T47D (cell line): Measurements from ENCODE around the gene SORBS1.

ENCODE experiments used
- DNase-seq, 2 experiments: peaks; one replicate each; pipeline versions ENCODE4 v3.0.0 to v3.0.0-alpha.2; 2011 to 2012; ENCODE audit warnings: low read depth in 1 of 2, low spot score in 1 of 2
- JUND ChIP-seq: IDR thresholded peaks from 2 replicates; pipeline ENCODE4 v1.6.1; 2012; ENCODE audit warnings: low read depth
- in situ Hi-C: cut with HindIII; loops from 2 replicates; pipeline ENCODE4 v1.10.0; 2016; ENCODE audit warnings: low sequenced_read_pairs, low pct_unique_long_range_greater_than_20kb

The SORBS1 gene

DNA sequence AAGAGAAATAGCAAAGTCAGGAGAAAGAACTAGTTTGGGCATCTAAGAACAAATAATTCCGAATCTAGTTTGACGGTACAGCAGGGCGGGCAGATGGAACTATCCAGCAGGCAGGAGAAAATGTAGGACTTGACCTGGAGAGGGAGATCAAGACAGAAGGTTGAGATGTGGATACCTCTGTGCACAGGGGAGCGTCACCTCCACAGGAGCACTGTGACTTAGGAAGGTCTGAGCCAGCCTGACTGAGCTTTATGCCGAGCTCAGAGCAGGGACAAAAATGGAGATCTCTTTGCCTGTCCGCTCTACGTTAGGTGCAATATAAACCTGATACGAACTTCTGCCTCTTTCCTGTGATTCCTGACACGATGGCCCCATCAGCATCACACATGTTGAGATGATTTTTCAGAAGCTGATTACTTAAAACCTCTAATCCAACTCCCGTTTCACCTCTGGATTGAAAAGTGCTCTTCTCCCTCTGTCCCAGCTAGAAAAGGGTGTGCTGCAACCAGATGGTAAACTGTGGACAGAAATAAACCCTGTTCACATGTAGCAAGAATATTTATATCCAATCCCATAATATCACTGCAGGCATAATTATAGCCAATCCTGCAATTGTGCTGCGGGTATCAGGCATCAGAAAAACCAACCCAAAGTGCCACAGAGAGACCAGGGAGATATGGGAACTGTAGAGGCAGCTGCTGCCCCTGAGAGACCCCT lies 13.6 kb upstream of the SORBS1 start:
- in situ Hi-C loops, result no loop called here
- no peak for TF ChIP-seq JUND
- DNase-seq, result no peak

DNA sequence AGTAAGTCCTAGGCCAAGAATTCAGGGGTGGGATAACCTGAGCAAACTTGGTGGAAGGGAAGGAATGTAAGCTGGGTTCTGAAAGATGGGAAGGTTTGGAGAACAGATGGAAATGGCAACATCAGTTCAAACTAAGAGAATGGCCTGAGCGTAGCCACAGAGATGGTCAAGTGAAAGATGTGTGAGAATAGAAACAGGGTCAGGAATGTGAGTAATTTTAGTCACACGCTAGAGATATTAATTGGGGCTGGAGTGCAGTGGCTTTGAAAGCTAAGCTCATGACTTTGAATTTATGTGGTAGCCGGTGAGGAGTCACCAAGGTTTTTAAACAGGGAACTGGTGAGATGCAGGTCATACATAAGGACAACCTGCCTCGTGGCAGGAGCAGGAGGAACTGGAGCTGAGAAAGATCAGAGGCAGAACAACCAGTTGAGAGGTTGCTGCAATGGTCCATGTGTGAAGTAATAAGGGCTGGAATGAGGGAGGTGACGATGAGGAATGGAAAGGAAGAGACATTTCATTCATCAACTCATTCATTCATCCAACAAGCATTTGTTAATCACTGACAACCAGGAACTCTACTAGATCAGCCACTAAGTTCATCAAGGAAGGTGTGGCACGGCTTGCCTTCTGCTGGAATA lies 12.9 kb upstream of the SORBS1 start:
- no peak for DNase-seq

GRCh38 chr10:95573527-95573926 lies 12.4 kb upstream of the SORBS1 start:
- DNase-seq, result no peak
- in situ Hi-C loops, result no loop called here
- TF ChIP-seq JUND, result no peak

More for the DNA sequence above, 12.9 kb upstream of the SORBS1 start:
- no peak for TF ChIP-seq JUND
- in situ Hi-C loops, result no loop called here

- no peak for TF ChIP-seq JUND
- no peak for DNase-seq
- in situ Hi-C loops, result no loop called here
Measured at GRCh38 chr10:95572131-95572820, 11.1 kb upstream of the SORBS1 start.

- TF ChIP-seq JUND, result no peak
- in situ Hi-C loops, result no loop called here
- DNase-seq, result no peak
Measured at GRCh38 chr10:95571390-95571789, 10.2 kb upstream of the SORBS1 start.

- in situ Hi-C loops, result no loop called here
- no peak for TF ChIP-seq JUND
- no peak for DNase-seq
Measured at GRCh38 chr10:95569368-95569767, 8.2 kb upstream of the SORBS1 start.

GRCh38 chr10:95567903-95568630 lies 6.9 kb upstream of the SORBS1 start:
- TF ChIP-seq JUND, result no peak

GRCh38 chr10:95566136-95566535 lies 5.0 kb upstream of the SORBS1 start:
- TF ChIP-seq JUND, result no peak
- in situ Hi-C loops, result no loop called here
- DNase-seq, result peak in 1 of 2 experiments; percentile 38

More at GRCh38 chr10:95567903-95568630, 6.9 kb upstream of the SORBS1 start:
- in situ Hi-C loops, result no loop called here
- DNase-seq, result peak in 1 of 2 experiments; percentile 52

- no peak for TF ChIP-seq JUND
- in situ Hi-C loops, result no loop called here
- no peak for DNase-seq
Measured at GRCh38 chr10:95565336-95565735, 4.2 kb upstream of the SORBS1 start.

GRCh38 chr10:95564291-95564690 lies 3.1 kb upstream of the SORBS1 start:
- no peak for TF ChIP-seq JUND
- DNase-seq, result no peak
- in situ Hi-C loops, result no loop called here

GRCh38 chr10:95562341-95562965 lies 1.3 kb upstream of the SORBS1 start:
- no peak for TF ChIP-seq JUND
- in situ Hi-C loops, result no loop called here
- DNase-seq, result no peak

- TF ChIP-seq JUND, result no peak
- DNase-seq, result no peak
- in situ Hi-C loops, result no loop called here
Measured at GRCh38 chr10:95561864-95562177, 650 bp upstream of the SORBS1 start.
